HepG2 (cell line): ENCODE data around the gene SLU7. TPM values are rescaled to one million over a fixed set of nuclear protein-coding genes. Genes with fewer than 3 reads are reported as not detected.

Source experiments
- ASH2L ChIP-seq: fragments of 300-600, 200-600 bp; sonication (generic); IDR thresholded peaks from 2 replicates; pipeline ENCODE4 v1.7.0; 2017; ENCODE audit warnings: low read depth, mild to moderate bottlenecking, moderate library complexity, mixed read lengths, low read length; ENCODE audit not compliant: insufficient read length
- FOXC1 ChIP-seq: sonication (generic); formaldehyde crosslinking; IDR thresholded peaks from 2 replicates; pipeline ENCODE4 v1.8.0; 2022; ENCODE audit warnings: mild to moderate bottlenecking, missing genetic modification reagents, borderline replicate concordance
- IKZF5 ChIP-seq: IDR thresholded peaks from 2 replicates; pipeline ENCODE4 v1.6.1; 2018; ENCODE audit warnings: missing genetic modification reagents, mild to moderate bottlenecking, missing compliant biosample characterization
- NPAS2 ChIP-seq: sonication (generic); formaldehyde crosslinking; IDR thresholded peaks from 2 replicates; pipeline ENCODE4 v1.8.0; 2022; ENCODE audit warnings: mild to moderate bottlenecking, missing genetic modification reagents, borderline replicate concordance
- PLSCR1 ChIP-seq: sonication (generic); formaldehyde crosslinking; IDR thresholded peaks from 2 replicates; pipeline ENCODE4 v1.5.0; 2020; ENCODE audit warnings: missing genetic modification reagents, mild to moderate bottlenecking, borderline replicate concordance
- SIX1 ChIP-seq: sonication (generic); formaldehyde crosslinking; IDR thresholded peaks from 2 replicates; pipeline ENCODE4 v1.4.0; 2020; ENCODE audit warnings: missing genetic modification reagents, borderline replicate concordance
- TAF1 ChIP-seq: sonication (generic); formaldehyde crosslinking; IDR thresholded peaks from 2 replicates; pipeline ENCODE4 v1.4.0; 2020; ENCODE audit warnings: missing genetic modification reagents
- ZFP62 ChIP-seq: sonication (generic); formaldehyde crosslinking; IDR thresholded peaks from 2 replicates; pipeline ENCODE4 v1.4.0; 2020; ENCODE audit warnings: missing genetic modification reagents
- ZNF10 ChIP-seq: sonication (generic); formaldehyde crosslinking; IDR thresholded peaks from 2 replicates; pipeline ENCODE4 v1.4.0; 2020; ENCODE audit warnings: mild to moderate bottlenecking, low read depth, missing genetic modification reagents, borderline replicate concordance
- ZNF674 ChIP-seq: sonication (generic); formaldehyde crosslinking; IDR thresholded peaks from 2 replicates; pipeline ENCODE4 v1.5.0; 2020; ENCODE audit warnings: low read depth, mild to moderate bottlenecking, missing genetic modification reagents
- polyA plus RNA-seq, 8 experiments: library from polyadenylated mRNA; depleted of rRNA in 3 of 8; stranded (reverse) in 7 of 8; unstranded in 1 of 8; fragments of >200 nt; fragmentation: Illumina TruSeq in 4 of 8; extraction: Trizol in 4 of 8; gene quantifications; 2 replicates each; pipeline versions ENCODE4 v1.2.1 to v1.2.3, GENCODE V29; 2011 to 2016; ENCODE audit warnings: low read depth in 4 of 8, missing spikeins in 1 of 8, mixed read lengths in 1 of 8; ENCODE audit not compliant: insufficient read depth in 1 of 8
- total RNA-seq, 5 experiments: library from RNA; depleted of rRNA; stranded (reverse); fragments of >200 nt; fragmentation: Illumina TruSeq; extraction: Trizol; gene quantifications; 2 replicates each; pipeline ENCODE4 v1.2.3, GENCODE V29; 2016; ENCODE audit warnings: low read depth in 1 of 5

The SLU7 gene
- total and polyA plus RNA-seq, 2 of the 13 experiments (the other 11 are each of a cell fraction or from before 2014, with no cell fraction given) = 24.0 to 39.2 TPM

- TF ChIP-seq IKZF5 (CRISPR knock-in tag) (0 out of 2 replicates have a peak, but pooled peaks have one; percentile 30), TAF1 (CRISPR knock-in tag) (no peak), NPAS2 (CRISPR knock-in tag) (no peak), ZNF674 (CRISPR knock-in tag) (no peak), FOXC1 (CRISPR knock-in tag) (no peak), ZNF10 (CRISPR knock-in tag) (no peak), SIX1 (CRISPR knock-in tag) (no peak), PLSCR1 (CRISPR knock-in tag) (no peak), ZFP62 (CRISPR knock-in tag) (no peak), ASH2L (no peak)
- TF ChIP-seq, all 625 proteins: peak for 51
Measured at GRCh38 chr5:160439205-160439600, 20.3 kb upstream of the SLU7 start (continued).
